NB4 (cell line): ENCODE results near the gene CHPF2.

Source experiments
- CTCF ChIP-seq: IDR thresholded peaks from one replicate; pipeline ENCODE4 v1.5.1; 2012; ENCODE audit warnings: low read depth, low read length
- MAX ChIP-seq: IDR thresholded peaks from 2 replicates; pipeline ENCODE4 v1.6.1; 2011; ENCODE audit warnings: low read depth, low read length

- no peak for TF ChIP-seq CTCF
- TF ChIP-seq MAX: no peak
Observed at GRCh38 chr7:151260883-151261282, 28.6 kb downstream of the CHPF2 start.
